Measurements from ENCODE around the gene SERPINF2.
"Not testable (repeated sequence)": the region's sequence is repeated elsewhere in the genome, so short reads cannot be mapped to it uniquely, and the experiment has no call there.

SERPINF2 gene

GRCh38 chr17:1737531-1738291 is 5.0 kb upstream of the SERPINF2 start:
- Histone ChIP-seq H3K4me3 (ENCODE audit: insufficient read depth, low read length, poor library complexity, severe bottlenecking) (no peak overlapping the region), H3K9ac (ENCODE audit: low read length) (no peak overlapping the region), H3K27me3 (ENCODE audit: low read length) (no peaks in the 10 kb centered on the region), H3K9me2 (replicated peaks; ENCODE audit: insufficient read depth, low read length) (no peaks in the 10 kb centered on the region), H3K9me3 (ENCODE audit: insufficient read depth, low read length) (no peaks in the 10 kb centered on the region), H3F3A (ENCODE audit: insufficient read depth) (no peaks in the 10 kb centered on the region), H3K27ac (ENCODE audit: low read depth, low read length) (no peak overlapping the region), H3K4me2 (ENCODE audit: low read depth, low read length, poor library complexity, severe bottlenecking) (no peak overlapping the region), H3K36me3 (ENCODE audit: low read length) (no peaks in the 10 kb centered on the region), H2AFZ (ENCODE audit: low read depth, low read length, severe bottlenecking) (no peak overlapping the region), H3K79me2 (ENCODE audit: insufficient read depth, low read length) (no peaks in the 10 kb centered on the region), H4K20me1 (ENCODE audit: low read depth, low read length) (no peaks in the 10 kb centered on the region)
- no peak for TF ChIP-seq CTCF (IDR thresholded peaks at IDR 0.05; ENCODE audit: insufficient read depth, low read length, poor library complexity, severe bottlenecking)
- no peak for TF ChIP-seq EZH2phosphoT487 (conservative IDR thresholded peaks at IDR 0.05; ENCODE audit: low read length)

- H3K4me2 ChIP-seq (ENCODE audit: low read depth, low read length, poor library complexity, severe bottlenecking) = not testable (repeated sequence)
These were observed 772 bp upstream of the SERPINF2 start for GRCh38 chr17:1741899-1742298.

GRCh38 chr17:1743088-1743439 is 393 bp downstream of the SERPINF2 start:
- H3K27me3 ChIP-seq (ENCODE audit: low read length) = no peaks in the 10 kb centered on the region
- H3K9me2 ChIP-seq (replicated peaks; ENCODE audit: insufficient read depth, low read length) = no peaks in the 10 kb centered on the region
- TF ChIP-seq CTCF (IDR thresholded peaks at IDR 0.05; ENCODE audit: insufficient read depth, low read length, poor library complexity, severe bottlenecking) (no peak), EZH2phosphoT487 (conservative IDR thresholded peaks at IDR 0.05; ENCODE audit: low read length) (no peak)
- H3K27ac ChIP-seq (ENCODE audit: low read depth, low read length) = no peak overlapping the region
- H3K79me2 ChIP-seq (ENCODE audit: insufficient read depth, low read length) = no peaks in the 10 kb centered on the region
- no peak overlapping the region for H3K9ac ChIP-seq (ENCODE audit: low read length)
- H2AFZ ChIP-seq (ENCODE audit: low read depth, low read length, severe bottlenecking) = no peak overlapping the region
- H4K20me1 ChIP-seq (ENCODE audit: low read depth, low read length) = no peaks in the 10 kb centered on the region
- H3K4me2 ChIP-seq (ENCODE audit: low read depth, low read length, poor library complexity, severe bottlenecking) = no peak overlapping the region
- no peaks in the 10 kb centered on the region for H3K9me3 ChIP-seq (ENCODE audit: insufficient read depth, low read length)
- H3F3A ChIP-seq (ENCODE audit: insufficient read depth) = no peaks in the 10 kb centered on the region
- no peaks in the 10 kb centered on the region for H3K36me3 ChIP-seq (ENCODE audit: low read length)
- no peak overlapping the region for H3K4me3 ChIP-seq (ENCODE audit: insufficient read depth, low read length, poor library complexity, severe bottlenecking)

More at GRCh38 chr17:1741899-1742298, 772 bp upstream of the SERPINF2 start:
- H3K9me2 ChIP-seq (replicated peaks; ENCODE audit: insufficient read depth, low read length); H3K79me2 ChIP-seq (ENCODE audit: insufficient read depth, low read length); H2AFZ ChIP-seq (ENCODE audit: low read depth, low read length, severe bottlenecking); H3K4me3 ChIP-seq (ENCODE audit: insufficient read depth, low read length, poor library complexity, severe bottlenecking); H3K9me3 ChIP-seq (ENCODE audit: insufficient read depth, low read length); H3K9ac ChIP-seq (ENCODE audit: low read length); H3F3A ChIP-seq (ENCODE audit: insufficient read depth); H3K27ac ChIP-seq (ENCODE audit: low read depth, low read length); H4K20me1 ChIP-seq (ENCODE audit: low read depth, low read length); H3K27me3 ChIP-seq (ENCODE audit: low read length); H3K36me3 ChIP-seq (ENCODE audit: low read length): not testable (repeated sequence)

Measured in SU-DHL-6 (cell line).